ENCODE results near the gene ASB10. TPM values are rescaled to one million over a fixed set of nuclear protein-coding genes. Genes with fewer than 3 reads are reported as not detected.

Gene ASB10
- total RNA-seq, 1 donor from 2014 or later: not detected

DNA sequence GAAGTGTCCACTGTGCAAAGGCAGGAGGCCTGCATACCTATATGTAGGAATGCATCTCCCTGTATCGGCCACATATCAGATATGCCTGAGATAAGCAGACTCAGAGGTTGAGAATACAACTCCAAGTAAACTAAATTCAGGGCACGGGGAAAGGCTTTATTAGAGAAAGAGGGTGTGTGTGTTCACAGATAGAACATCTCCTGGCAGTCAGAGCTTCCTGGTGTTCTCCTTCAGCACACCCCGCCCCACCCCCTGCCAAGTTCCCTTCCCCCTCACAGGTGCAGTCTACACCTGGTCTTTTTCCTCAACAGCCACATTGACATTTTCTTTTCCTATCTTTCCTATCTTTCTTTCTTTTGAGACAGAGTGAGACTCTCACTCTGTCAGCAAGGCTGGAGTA lies 36.7 kb downstream of the ASB10 start:
- TF ChIP-seq CTCF (conservative IDR thresholded peaks at IDR 0.05; ENCODE audit: low read depth, low read length): no peak
- DNase-seq (ENCODE audit: low read depth): no peak

DNA sequence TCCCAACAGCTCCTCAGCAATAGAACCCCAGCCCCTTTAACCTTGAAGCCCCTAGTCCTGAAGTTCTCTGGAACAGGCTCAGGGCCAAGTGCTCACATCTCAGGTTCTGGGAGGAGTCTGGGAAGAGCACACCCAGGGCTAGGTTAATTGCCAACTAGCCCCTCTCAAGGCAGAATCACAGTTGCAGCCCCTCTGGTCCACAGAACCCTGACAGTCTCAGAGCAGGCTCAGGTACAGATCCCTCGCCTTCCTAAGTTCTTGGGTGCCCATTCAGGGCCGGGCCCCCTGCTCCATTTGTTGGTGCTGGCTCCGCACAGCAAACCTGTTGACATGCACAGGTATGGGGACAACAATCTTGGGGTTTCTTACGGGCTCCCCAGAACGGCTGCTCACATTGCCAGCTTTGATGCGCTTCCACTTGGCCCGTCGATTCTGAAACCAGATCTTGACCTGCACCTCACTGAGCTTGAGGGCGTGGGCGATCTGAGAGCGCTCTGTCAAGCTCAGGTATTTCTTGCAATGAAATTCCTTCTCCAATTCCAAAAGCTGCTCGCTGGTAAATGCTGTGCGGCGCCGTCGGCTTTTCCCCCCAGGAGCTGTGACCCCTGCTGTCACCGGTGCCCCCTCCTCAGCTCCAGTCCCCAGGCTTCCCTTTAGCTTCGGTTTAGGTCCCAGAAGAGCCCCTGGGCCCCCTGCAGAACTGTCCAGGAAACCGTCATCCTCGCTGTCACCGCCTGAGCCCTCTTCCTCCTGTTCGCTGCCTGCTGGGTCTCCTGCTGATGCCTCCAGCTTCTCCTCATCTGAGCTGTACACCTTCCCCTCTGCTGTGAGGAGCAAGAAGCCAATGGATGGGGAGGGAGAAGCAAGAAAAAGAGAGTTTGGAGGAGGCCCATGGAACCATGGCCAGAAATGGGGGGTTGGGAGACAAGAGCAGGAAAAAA lies 38.5 kb downstream of the ASB10 start:
- H3K4me3 ChIP-seq (ENCODE audit: low read depth, low read length): no peak overlapping the region
- DNase-seq (ENCODE audit: low read depth): no peak
- no peak for TF ChIP-seq CTCF (conservative IDR thresholded peaks at IDR 0.05; ENCODE audit: low read depth, low read length)

More for the DNA sequence above, 36.7 kb downstream of the ASB10 start:
- H3K4me3 ChIP-seq (ENCODE audit: low read depth, low read length): no peak overlapping the region

GRCh38 chr7:151146761-151147160 lies 40.3 kb downstream of the ASB10 start:
- H3K4me3 ChIP-seq (ENCODE audit: low read depth, low read length): no peak overlapping the region
- DNase-seq (ENCODE audit: low read depth): no peak

DNA sequence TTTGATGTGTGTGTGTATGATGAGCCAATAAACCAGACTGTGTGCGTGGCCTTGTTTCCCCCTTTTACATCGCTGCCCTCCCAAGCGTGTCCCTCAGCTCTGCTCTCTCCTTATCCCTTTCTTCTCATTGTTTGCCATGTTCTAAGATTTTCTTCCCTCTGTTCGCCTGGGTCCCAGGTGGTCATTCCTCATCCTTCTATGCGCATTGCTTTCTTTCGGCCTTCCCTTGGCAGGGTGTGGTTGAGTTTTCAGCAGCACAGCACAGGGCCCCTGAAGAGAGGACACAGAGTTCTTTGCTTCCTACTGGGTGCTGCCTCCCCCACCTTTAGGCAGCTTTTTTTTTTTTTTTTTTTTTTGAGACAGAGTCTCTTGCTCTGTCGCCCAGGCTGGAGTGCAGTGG lies 42.7 kb downstream of the ASB10 start:
- no peak for DNase-seq (ENCODE audit: low read depth)
- no peak for TF ChIP-seq CTCF (conservative IDR thresholded peaks at IDR 0.05; ENCODE audit: low read depth, low read length)
- H3K4me3 ChIP-seq (ENCODE audit: low read depth, low read length): no peak overlapping the region

More at GRCh38 chr7:151146761-151147160, 40.3 kb downstream of the ASB10 start:
- no peak for TF ChIP-seq CTCF (conservative IDR thresholded peaks at IDR 0.05; ENCODE audit: low read depth, low read length)

DNA sequence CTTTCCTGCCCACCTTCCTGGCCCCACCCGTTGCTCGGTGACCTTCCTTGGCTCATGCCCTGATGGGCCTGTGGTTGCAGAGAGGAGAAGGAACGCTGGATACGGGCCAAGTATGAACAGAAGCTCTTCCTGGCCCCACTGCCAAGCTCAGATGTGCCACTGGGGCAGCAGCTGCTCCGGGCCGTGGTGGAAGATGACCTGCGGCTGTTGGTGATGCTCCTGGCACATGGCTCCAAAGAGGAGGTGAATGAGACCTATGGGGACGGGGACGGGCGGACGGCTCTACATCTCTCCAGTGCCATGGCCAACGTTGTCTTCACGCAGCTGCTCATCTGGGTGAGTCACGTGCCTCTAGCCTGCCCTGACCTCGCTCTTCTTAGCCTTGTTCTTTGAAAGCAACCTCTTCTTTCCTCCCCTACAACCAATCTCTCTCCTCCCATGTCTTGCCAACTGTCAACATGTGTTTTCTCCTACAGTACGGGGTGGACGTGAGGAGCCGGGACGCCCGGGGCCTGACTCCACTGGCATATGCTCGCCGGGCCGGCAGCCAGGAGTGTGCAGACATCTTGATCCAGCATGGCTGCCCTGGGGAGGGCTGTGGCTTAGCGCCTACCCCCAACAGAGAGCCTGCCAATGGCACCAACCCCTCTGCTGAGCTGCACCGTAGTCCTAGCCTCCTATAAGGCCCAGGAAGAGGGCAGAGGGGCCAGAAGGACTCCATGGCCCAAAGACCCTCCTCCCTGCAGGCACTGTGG lies 43.6 kb downstream of the ASB10 start:
- DNase-seq (ENCODE audit: low read depth): no peak
- H3K4me3 ChIP-seq (ENCODE audit: low read depth, low read length): no peak overlapping the region
- TF ChIP-seq CTCF (conservative IDR thresholded peaks at IDR 0.05; ENCODE audit: low read depth, low read length): no peak

- no peak for TF ChIP-seq CTCF (conservative IDR thresholded peaks at IDR 0.05; ENCODE audit: low read depth, low read length)
- DNase-seq (ENCODE audit: low read depth): no peak
- no peak overlapping the region for H3K4me3 ChIP-seq (ENCODE audit: low read depth, low read length)
These were observed 44.4 kb downstream of the ASB10 start for GRCh38 chr7:151142686-151143040.
